ENCODE results near the gene FAM118B. TPM values are rescaled to one million over a fixed set of nuclear protein-coding genes. Genes with fewer than 3 reads are reported as not detected.

FAM118B gene
- total and polyA plus RNA-seq, 2 experiments from 2014 or later = 29.6 to 35.2 TPM

- Histone ChIP-seq H2AFZ (no peak overlapping the region), H3K4me3 (no peak overlapping the region), H3K9me3 (ENCODE audit: low read depth) (no peaks in the 10 kb centered on the region), H3K27me3 (no peaks in the 10 kb centered on the region), H4K20me1 (ENCODE audit: insufficient read depth, poor library complexity, severe bottlenecking) (no peaks in the 10 kb centered on the region), H3K9me2 (replicated peaks; ENCODE audit: insufficient read depth) (no peaks in the 10 kb centered on the region), H3K4me1 (ENCODE audit: insufficient read depth) (peaks cover 8% of the 10 kb centered on the region), H3K27ac (no peak overlapping the region), H3K36me3 (replicated peaks; ENCODE audit: insufficient read depth, low read depth) (no peaks in the 10 kb centered on the region), H3K4me2 (peak overlapping the region; percentile 37), H3K79me2 (no peaks in the 10 kb centered on the region)
- WGBS (ENCODE audit: low lambda C conversion rate, missing lambda C conversion rate) = 59% methylated on average over 22 of the region's 26 CpGs
- no peak for DNase-seq (ENCODE audit: low spot score)
- no peak for TF ChIP-seq CTCF (IDR thresholded peaks at IDR 0.05; ENCODE audit: poor library complexity)
- no peak for TF ChIP-seq EZH2 (IDR thresholded peaks at IDR 0.05; ENCODE audit: borderline replicate concordance)
- no peak for TF ChIP-seq EZH2phosphoT487 (IDR thresholded peaks at IDR 0.05; ENCODE audit: low read depth, severe bottlenecking, unreplicated experiment)
Measured at GRCh38 chr11:126185259-126186024, 26.1 kb upstream of the FAM118B start.

- no peaks in the 10 kb centered on the region for H3K9me3 ChIP-seq (ENCODE audit: low read depth)
- TF ChIP-seq EZH2phosphoT487 (IDR thresholded peaks at IDR 0.05; ENCODE audit: low read depth, severe bottlenecking, unreplicated experiment) = no peak
- TF ChIP-seq CTCF (IDR thresholded peaks at IDR 0.05; ENCODE audit: poor library complexity) = no peak
- no peak for TF ChIP-seq EZH2 (IDR thresholded peaks at IDR 0.05; ENCODE audit: borderline replicate concordance)
- no peaks in the 10 kb centered on the region for H3K79me2 ChIP-seq
- no peaks in the 10 kb centered on the region for H3K36me3 ChIP-seq (replicated peaks; ENCODE audit: insufficient read depth, low read depth)
- no peak overlapping the region for H3K27ac ChIP-seq
- no peak overlapping the region for H3K4me3 ChIP-seq
- H3K27me3 ChIP-seq = no peaks in the 10 kb centered on the region
- H4K20me1 ChIP-seq (ENCODE audit: insufficient read depth, poor library complexity, severe bottlenecking) = no peaks in the 10 kb centered on the region
- no peak for DNase-seq (ENCODE audit: low spot score)
- 87% methylated on average over 15 of the region's 15 CpGs for WGBS (ENCODE audit: low lambda C conversion rate, missing lambda C conversion rate)
- no peak overlapping the region for H2AFZ ChIP-seq
- no peak overlapping the region for H3K4me2 ChIP-seq
- no peaks in the 10 kb centered on the region for H3K9me2 ChIP-seq (replicated peaks; ENCODE audit: insufficient read depth)
- H3K4me1 ChIP-seq (ENCODE audit: insufficient read depth) = peaks cover 8% of the 10 kb centered on the region
Measured at GRCh38 chr11:126186025-126186698, 25.4 kb upstream of the FAM118B start.

- Histone ChIP-seq H3K79me2 (no peaks in the 10 kb centered on the region), H4K20me1 (ENCODE audit: insufficient read depth, poor library complexity, severe bottlenecking) (no peaks in the 10 kb centered on the region), H3K4me3 (no peak overlapping the region), H3K4me1 (ENCODE audit: insufficient read depth) (peaks cover 8% of the 10 kb centered on the region), H3K27me3 (no peaks in the 10 kb centered on the region), H3K4me2 (no peak overlapping the region), H3K36me3 (replicated peaks; ENCODE audit: insufficient read depth, low read depth) (no peaks in the 10 kb centered on the region), H3K9me3 (ENCODE audit: low read depth) (no peaks in the 10 kb centered on the region), H2AFZ (no peak overlapping the region), H3K27ac (no peak overlapping the region), H3K9me2 (replicated peaks; ENCODE audit: insufficient read depth) (no peaks in the 10 kb centered on the region)
- peak; percentile 40 for TF ChIP-seq CTCF (IDR thresholded peaks at IDR 0.05; ENCODE audit: poor library complexity)
- no peak for TF ChIP-seq EZH2phosphoT487 (IDR thresholded peaks at IDR 0.05; ENCODE audit: low read depth, severe bottlenecking, unreplicated experiment)
- WGBS (ENCODE audit: low lambda C conversion rate, missing lambda C conversion rate) = 77% methylated on average over 22 of the region's 22 CpGs
- no peak for DNase-seq (ENCODE audit: low spot score)
Measured at GRCh38 chr11:126186708-126187529, 24.7 kb upstream of the FAM118B start.
